GM19238 (cell line): ENCODE data around the gene LLPH.
"Not testable (repeated sequence)": the region's sequence is repeated elsewhere in the genome, so short reads cannot be mapped to it uniquely, and the experiment has no call there.

Experiments used
- DNase-seq: peaks from one replicate; pipeline ENCODE4 v3.0.0; 2011; ENCODE audit warnings: low spot score; ENCODE audit not compliant: insufficient read length

LLPH gene

DNA sequence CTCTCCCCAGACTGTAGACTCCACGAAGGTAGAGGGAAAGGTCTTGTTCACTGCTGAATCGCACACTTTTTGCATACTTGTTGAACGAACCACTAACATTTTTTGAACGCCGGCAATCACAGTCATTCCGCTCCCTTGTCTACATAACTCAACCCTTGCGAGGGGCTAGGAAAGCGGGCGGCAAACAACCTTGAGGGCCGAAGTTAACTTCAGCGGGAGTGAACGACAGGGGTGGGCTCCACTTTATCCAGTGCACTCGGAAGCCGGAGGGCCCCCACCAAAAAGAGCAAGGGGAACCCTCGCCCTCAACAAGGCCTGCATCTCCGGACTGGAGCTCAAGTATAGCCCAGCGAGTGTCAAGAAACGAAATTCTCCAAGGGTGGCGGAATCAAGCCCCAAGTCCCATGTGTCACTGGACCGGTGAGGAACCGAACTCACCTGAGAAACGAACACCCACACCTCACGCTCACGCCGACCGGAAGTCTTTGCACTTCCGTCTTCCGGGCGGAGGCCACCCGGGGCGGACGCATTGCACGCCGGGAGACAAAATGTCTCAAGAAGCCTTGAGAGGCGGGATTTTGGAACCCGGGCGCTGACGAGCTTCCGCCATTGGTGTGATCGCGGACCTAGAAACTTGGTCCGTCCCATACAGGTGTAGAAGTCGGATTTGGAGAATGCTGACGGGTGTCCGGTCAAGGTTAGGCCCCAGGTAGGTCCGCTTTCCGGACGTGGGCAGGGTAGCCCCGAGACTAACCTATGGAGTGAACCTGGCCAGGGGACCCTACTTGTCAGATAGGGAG lies at the start of gene LLPH:
TSS of gene LLPH (minus strand) at position 484 of the 800 bp plus-strand sequence. CDS start 1,644 bp downstream, outside the sequence.
- peak; percentile 75 for DNase-seq

DNA sequence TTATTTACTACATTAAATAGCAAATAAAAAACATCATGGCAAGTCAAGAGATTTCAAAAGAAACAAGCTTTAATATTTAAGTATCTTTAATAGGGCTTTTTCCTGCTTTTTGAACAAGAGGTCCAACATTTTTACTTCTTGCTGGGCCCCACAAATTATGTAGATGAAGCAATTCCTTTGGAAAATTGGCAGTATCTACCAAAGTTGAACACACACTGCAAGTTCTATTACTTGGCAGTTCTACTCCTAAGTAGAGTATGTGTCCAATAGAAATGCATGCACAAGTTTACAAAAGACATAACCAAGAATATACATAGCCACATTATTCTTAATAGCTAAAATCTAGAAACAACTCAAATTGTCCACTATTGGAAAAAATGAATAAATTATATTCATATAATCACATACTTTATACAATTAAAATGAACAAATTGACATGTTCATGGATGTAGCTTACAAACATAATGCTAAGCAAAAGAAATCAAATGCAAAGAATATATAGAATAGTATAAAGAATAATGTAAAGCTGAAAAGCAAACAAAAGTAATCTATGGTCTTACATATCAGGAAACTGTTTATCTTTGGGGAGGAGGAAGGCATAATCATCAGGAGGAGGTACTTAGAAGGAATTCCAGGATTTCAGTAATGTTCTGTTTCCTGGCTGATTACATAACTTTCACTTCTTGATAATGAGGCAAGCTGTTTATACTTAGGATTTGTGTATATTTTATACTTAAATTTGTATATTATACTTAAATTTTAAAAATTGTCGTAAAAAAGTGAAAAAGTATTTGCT lies 45.8 kb upstream of the LLPH start:
- no peak for DNase-seq

DNA sequence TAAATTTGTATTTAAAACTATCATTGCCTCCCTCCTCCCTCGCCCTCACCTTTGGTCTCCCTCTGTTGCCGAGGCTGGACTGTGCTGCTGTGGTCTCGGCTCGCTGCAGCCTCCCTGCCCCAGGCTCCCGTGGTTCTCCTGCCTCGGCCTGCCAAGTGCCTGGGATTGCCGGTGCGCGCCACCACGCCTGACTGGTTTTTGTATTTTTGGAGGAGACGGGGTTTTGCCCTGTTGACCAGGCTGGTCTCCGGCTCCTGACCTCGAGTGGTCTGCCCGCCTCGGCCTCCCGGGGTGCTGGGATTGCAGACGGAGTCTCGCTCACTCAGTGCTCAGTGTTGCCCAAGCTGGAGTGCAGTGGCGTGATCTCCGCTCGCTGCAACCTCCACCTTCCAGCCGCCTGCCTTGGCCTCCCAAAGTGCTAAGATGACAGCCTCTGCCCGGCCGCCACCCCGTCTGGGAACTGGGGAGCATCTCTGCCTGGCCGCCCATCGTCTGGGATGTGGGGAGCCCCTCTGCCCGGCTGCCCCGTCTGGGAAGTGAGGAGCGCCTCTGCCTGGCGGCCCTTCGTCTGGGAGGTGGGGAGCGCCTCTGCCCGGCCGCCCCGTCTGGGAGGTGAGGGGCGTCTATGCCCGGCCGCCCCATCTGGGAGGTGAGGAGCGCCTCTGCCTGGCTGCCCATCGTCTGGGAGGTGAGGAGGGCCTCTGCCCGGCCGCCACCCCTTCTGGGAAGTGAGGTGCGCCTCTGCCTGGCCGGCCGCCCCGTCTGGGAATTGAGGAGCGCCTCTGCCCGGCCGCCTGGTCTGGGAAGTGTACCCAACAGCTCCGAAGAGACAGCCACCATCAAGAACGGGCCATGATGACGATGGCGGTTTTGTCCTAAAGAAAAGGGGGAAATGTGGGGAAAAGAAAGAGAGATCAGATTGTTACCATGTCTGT lies 44.1 kb upstream of the LLPH start:
- not testable (repeated sequence) for DNase-seq

DNA sequence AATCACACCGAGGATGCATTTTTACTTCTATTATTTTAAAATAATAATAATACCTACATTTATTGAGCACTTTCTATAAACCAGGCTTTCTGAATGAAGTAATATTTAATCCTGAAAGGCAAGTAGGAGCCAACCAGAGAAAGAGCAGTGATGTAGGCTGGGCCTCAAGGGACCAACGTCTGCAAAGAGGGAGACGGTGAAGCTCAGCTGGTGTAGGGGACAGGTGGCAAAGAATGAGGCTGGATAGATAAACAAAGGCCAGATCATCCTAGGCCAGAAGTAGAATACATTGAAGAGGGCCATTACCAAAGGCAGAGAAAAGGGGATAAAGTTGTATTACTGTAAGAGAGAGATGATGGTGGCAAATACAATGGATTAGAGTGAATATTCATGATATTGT lies 40.1 kb upstream of the LLPH start:
- no peak for DNase-seq

DNA sequence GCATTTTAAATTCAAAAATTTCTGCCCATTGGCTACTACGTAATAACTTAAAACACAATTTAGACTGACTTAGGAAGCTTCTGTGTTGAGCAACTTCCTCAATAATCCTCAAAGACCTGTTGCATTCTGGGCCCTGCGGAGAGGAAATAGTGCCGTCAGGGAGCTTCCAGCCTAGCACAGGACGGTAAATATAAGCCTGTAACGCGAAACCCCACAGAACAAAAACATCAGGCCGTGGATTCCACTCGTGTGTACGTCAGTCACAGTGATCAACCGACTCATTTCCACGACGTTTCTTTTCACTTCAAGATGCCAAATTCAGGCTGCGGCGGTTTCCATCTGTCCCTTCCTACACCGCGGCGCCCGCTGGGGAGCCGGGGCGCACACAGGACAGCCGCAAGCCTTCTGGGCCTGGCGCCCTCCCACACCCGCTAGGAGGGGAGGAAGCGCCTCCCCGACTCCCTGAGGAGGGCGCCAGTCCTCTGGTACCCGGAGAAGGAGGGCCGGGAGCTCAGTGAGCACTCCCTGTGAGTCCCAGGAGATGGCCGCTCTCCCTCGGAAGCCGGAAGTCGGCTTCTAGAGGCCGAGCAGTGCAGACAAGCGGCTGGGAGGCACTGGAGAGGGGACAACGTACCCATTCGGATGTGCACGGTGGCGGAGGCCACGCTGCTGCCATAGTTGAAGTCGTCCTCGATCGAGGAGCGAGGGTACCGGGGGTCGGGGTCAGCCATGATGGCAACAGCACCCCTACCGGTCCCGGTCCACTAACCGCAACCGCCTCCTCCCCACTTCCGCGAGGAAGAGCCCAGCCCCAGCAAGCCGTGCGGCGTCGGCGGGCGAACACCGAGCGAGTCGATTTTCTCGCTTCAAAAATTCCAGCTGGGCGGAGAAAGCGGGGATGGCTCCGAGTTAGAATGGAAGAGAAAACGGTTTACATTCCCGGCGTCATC lies 38.9 kb upstream of the LLPH start, which contains the start of gene TMBIM4:
TSS of gene TMBIM4 (minus strand) at position 776 of the 950 bp plus-strand sequence. CDS start at position 731, 45 bp downstream.
- DNase-seq, result peak; percentile 76

DNA sequence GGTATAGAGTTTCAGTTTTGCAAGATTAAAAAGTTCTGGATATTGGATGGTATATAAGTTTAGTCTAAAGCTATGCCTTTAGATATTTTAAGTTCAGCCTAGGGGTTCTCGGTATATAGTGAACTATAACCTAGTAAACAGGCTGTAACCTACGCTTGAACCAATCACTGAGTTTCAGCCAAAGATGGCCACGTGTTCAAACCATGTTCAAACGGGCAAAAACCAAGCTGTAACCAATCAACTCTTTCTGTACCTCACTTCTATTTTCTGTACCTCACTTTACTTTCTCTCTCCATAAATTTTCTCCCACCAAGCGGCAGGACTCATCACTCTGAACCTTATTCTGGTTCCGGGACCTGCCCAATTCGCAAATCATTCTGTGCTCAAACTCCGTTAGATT lies 37.9 kb upstream of the LLPH start:
- no peak for DNase-seq

DNA sequence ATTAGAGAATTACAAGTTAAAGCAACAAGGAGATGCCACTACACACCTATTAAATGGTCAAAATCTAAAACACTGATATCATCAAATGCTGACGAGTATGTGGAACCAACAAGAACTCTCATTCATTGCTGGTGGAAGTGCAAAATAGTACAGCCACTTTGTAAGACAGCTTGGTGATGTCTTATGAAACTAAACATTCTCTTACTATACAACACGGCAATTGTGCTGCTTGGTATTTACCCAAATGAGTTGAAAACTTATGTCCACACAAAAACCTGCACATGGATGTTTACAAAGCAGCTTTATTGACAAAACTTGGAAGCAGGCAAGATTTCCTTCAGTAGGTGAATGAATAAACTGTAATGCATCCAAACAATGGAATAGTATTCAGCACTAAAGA lies 36.0 kb upstream of the LLPH start:
- no peak for DNase-seq

DNA sequence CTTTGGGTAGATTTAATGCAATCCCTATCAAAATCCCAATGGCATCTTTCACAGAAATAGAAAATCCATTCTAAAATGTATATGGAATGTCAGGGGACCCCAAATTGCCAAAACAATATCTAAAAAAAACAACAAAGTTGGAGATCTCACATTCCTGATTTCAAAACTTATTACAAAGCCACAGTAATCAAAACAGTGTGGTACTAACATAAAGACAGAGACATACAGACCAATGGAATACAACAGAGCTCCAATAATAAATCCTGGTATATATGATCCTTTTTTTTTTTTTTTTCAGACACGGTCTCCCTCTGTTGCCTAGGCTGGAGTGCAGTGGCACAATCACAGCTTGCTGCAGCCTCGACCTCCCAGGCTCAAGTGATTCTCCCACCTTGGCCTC lies 34.6 kb upstream of the LLPH start:
- no peak for DNase-seq

DNA sequence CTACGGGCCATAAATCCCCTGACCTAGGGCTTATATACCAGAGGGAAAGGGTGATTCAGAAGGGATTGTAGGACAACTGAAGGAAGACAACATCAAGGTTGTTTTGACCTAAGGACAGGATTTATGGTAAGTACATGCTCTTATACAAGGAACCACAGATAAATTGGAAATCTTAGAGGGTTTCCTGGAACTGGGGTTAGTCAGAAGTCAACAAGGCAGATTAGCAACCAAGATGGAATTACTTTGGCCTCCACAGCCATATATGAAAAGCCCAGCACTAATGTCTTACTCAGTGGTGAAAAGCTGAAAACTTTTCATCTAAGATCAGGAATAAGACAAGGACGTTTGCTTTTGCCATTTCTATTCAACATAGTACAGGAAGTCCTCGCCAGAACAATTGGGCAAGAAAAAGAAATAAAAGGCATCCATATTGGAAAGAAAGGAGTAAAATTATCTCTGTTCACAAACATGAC lies 33.8 kb upstream of the LLPH start:
- no peak for DNase-seq

DNA sequence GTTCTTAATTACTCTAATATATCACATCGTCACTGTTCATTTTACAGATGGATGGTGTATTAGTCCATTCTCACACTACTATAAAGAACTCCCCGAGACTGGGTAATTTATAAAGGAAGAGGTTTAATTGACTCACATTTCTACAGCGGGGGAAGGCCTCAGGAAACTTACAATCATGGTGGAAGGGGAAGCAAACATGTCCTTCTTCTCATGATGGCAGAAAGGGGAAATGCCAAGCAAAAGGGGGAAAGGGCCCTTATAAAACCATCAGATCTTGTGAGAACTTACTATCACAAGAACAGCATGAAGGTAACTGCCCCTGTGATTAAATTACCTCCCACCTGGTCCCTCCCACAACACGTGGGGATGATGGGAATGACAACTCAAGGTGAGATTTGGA lies 32.7 kb upstream of the LLPH start:
- DNase-seq, result no peak

DNA sequence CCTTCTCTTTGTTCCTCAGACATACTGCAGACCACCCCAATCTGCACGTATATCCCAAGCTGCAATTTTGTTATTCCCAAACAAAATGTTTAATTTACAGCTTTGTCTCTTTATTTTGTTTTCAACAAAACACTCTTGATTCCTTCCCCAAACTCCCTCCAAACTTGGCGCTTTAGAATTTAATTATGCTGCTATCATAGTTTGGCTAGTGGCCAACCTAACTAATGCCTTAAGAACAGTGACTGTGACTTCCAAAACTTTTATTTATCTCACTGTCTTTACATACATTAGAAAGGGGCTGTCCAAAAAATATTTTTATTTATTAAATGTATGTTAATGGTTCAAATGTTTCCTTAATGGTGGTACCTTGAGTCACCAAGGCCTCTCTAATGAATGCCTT lies 32.2 kb upstream of the LLPH start:
- DNase-seq, result no peak

DNA sequence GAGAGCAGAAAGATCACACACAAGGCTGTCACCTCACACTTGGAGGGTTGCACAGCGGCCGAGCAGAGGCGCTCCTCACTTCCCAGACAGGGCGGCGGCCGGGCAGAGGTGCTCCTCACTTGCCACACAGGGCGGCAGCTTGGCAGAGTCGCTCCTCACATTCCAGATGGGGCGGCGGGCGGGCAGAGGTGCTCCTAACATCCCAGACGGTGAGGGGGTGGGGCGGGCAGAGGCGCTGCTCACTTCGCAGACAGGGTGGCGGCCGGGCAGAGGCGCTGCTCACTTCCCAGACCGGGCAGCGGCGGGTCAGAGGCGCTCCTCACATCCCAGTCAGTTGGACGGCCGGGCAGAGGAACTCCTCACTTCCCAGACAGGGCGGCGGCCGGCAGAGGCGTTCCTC lies 30.2 kb upstream of the LLPH start:
- DNase-seq, result no peak

DNA sequence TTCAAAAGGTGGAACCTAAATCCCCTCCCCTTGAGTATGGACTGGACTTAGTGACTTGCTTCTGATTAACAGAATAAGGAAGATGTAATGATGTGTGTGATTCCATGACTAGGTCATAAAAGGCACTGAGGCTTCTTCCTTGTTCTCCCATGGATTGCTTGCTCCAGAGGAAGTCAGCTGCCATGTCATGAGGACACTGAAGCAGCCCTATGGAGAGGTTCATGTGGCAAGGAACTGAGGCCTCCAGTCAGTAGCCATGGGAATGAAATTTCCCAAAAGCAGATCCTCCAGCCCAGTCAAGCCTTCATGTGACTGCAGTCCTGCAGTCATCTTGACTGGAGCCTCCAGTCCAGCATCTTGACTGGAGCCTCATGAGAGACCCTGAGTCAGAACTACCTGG lies 28.6 kb upstream of the LLPH start:
- no peak for DNase-seq

DNA sequence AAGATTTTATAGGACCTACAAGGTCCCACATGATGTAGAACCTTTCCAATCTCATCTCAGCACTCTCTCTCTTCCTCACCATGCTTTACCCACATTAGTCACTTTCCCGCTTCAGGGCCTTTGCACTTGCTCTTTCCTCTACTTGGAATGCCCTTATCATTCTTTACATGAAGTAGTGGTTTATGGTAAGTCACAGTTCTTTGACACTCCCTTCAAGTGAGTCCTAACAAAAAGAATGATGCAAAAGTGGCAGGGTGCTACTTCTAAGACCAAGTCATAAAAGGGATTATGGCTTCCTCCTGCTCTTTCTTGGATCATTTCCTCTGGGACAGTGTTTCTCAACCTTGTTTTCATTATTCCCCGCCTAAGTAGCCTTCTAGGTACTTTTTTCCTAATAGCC lies 26.1 kb upstream of the LLPH start:
- no peak for DNase-seq

DNA sequence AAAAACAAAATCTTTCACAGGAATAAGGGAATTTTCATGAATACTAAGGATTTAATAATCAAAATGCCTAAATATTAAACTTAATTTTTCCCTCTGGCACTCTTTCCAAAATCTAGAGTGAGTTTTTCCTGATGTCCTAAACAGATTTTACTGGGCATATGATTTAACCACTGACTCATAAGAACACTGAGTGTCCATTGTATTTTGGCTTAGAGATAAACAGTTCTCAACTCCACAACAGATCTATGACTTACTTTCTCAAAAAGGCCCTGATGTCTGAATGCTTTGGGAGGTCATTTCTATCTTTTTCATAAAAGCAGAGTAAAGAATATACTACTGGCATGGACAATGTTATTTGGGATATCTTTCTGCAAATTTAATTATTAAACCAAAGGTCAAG lies 24.2 kb upstream of the LLPH start:
- no peak for DNase-seq

DNA sequence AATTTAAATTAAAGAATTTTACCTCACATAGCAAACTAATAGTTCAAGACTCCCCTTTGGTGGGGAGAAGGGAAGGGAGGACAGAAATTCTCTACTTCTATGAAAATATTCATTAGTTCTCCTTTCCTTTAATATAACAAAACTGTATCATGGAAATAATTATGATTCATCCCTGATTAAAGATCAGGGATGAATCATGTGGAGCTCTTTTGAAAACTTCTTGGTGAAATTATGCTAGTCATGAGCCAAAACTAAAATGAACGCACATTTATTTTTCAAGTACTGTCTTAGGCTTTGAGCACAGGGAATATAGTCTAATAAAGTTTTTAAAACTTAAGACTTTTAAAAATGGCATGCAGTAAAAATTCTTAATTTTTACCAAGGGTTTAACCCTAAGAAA lies 22.2 kb upstream of the LLPH start:
- no peak for DNase-seq

DNA sequence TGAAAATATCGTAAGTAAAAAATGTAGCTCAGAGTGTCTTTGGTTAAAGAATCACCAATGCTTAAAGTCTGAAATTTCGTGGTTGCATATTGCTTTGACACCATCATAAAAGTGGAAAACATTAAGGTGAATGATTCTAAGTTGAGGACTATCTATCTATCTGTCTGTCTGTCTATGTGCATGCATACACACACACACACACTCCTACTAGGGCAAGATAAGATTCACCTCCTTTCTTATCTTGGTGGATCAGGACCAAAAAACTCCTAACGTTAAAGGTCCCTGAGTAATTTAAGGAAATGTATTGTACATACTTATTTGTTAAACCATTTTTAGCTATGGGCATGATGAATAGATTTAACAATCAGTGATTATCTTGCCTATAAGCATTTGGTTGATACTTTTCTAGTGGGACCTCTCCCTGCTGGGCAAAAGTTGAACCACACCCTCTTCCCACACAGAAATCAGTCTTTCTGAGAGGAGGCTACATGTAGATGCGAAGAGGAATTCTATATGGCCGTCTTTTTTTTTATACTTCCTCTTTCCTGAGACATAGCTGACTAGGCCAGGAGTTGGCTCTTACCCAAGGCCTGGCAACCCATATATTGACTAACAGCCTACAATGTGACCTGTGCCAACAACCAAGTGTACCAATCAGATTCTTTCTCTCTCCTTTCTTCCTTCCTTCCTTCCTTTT lies 19.3 kb upstream of the LLPH start:
- DNase-seq, result no peak

DNA sequence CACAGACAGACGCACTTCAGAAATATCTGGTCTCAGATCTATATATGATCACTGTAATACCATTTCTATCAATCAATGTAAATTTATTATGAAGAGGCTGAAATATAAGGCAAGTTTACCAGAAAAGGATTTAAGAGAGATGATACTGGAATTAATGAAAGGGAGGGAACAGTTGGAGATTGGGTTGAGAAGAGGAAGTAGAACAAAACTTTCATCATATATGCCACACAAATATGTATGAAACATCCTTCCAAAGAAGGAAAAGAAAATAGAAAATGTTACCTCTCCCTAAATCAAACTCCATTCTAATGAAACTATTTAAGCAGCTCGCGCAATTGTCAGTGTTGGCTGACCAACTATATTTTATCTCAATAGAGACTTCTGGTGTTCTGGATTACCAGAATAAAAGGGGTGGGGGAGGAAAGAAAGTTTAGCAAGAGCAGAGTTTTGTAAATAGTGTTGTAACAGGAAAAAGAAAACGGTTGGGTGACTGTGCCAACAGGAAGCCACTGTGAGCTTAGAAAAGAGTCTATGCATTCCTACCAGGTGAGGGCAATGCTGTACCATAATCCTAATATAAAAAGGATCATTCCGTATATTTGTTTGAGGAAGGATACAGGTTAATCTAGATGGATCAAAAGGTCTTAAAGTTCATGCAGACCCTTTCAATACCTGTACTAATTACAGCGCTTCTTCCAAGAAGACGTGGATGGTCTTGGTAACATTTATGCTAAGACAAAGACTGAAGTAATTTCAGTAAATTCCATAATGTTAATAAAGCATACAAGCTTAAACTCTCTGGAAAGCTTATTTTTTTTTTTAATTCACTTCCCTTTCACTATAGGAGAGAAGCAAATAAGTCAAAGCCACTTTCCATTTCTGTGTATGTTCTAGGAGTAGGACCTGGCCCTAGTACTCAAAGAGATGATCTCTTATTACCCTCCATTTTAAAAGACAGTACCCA lies 14.5 kb upstream of the LLPH start:
- DNase-seq, result no peak
